Hepatocyte (in vitro differentiated cells): ENCODE measurements around the gene OTX1. TPM values are rescaled to one million over a fixed set of nuclear protein-coding genes. Genes with fewer than 3 reads are reported as not detected.

ENCODE experiments used
- DNase-seq: peaks from one replicate; pipeline ENCODE4 v3.0.0-alpha.2; 2016; ENCODE audit warnings: low spot score
- H2AFZ ChIP-seq: fragments of 200-600 bp; sonication (generic); 2 replicates; pipeline ENCODE4 v1.6.0; 2016; ENCODE audit warnings: antibody characterized with exemption, mild to moderate bottlenecking
- H3K27ac ChIP-seq: fragments of 200-600 bp; sonication (generic); 2 replicates; pipeline ENCODE4 v1.5.1; 2016; ENCODE audit warnings: mild to moderate bottlenecking
- H3K27me3 ChIP-seq: fragments of 200-600 bp; sonication (generic); 2 replicates; pipeline ENCODE4 v1.6.1; 2016
- H3K36me3 ChIP-seq: fragments of 200-600 bp; sonication (generic); replicated peaks from 2 replicates; pipeline ENCODE4 v1.5.1; 2016; ENCODE audit warnings: low read depth; ENCODE audit not compliant: insufficient read depth
- H3K4me1 ChIP-seq: fragments of 200-600 bp; sonication (generic); 2 replicates; pipeline ENCODE4 v1.5.1; 2016; ENCODE audit warnings: mild to moderate bottlenecking, moderate library complexity; ENCODE audit not compliant: insufficient read depth
- H3K4me2 ChIP-seq: fragments of 200-600 bp; sonication (generic); 2 replicates; pipeline ENCODE4 v1.6.0; 2016
- H3K4me3 ChIP-seq: fragments of 200-600 bp; sonication (generic); 2 replicates; pipeline ENCODE4 v1.5.1; 2016; ENCODE audit warnings: mild to moderate bottlenecking
- H3K79me2 ChIP-seq: fragments of 200-600 bp; sonication (generic); 2 replicates; pipeline ENCODE4 v1.6.0; 2017; ENCODE audit warnings: mild to moderate bottlenecking
- H3K9me2 ChIP-seq: fragments of 200-600 bp; sonication (generic); replicated peaks from 2 replicates; pipeline ENCODE4 v1.6.0; 2017; ENCODE audit warnings: mild to moderate bottlenecking; ENCODE audit not compliant: insufficient read depth
- H3K9me3 ChIP-seq: fragments of 200-600 bp; sonication (generic); 2 replicates; pipeline ENCODE4 v1.5.1; 2016; ENCODE audit warnings: low read depth, mild to moderate bottlenecking
- H4K20me1 ChIP-seq: fragments of 200-600 bp; sonication (generic); 2 replicates; pipeline ENCODE4 v1.6.0; 2016; ENCODE audit warnings: mild to moderate bottlenecking; ENCODE audit not compliant: insufficient read depth, poor library complexity, severe bottlenecking
- CTCF ChIP-seq: fragments of 200-600 bp; sonication (generic); IDR thresholded peaks from 2 replicates; pipeline ENCODE4 v1.5.1; 2016; ENCODE audit warnings: antibody characterized with exemption, mild to moderate bottlenecking; ENCODE audit not compliant: poor library complexity
- EZH2 ChIP-seq: fragments of 200-600 bp; sonication (generic); IDR thresholded peaks from 2 replicates; pipeline ENCODE4 v1.6.1; 2016; ENCODE audit warnings: antibody characterized with exemption, mild to moderate bottlenecking, borderline replicate concordance
- EZH2phosphoT487 ChIP-seq: fragments of 200-600 bp; sonication (generic); IDR thresholded peaks from one replicate; pipeline ENCODE4 v1.6.1; 2018; ENCODE audit warnings: antibody characterized with exemption, mild to moderate bottlenecking, low read depth, moderate library complexity; ENCODE audit not compliant: unreplicated experiment, severe bottlenecking
- WGBS: methylation state at CpG from one replicate; pipeline ENCODE4 v1.1.6; 2016; ENCODE audit warnings: low lambda C conversion rate; ENCODE audit errors: missing lambda C conversion rate; 5-methylcytosine and 5-hydroxymethylcytosine counted together
- polyA plus RNA-seq: library from polyadenylated mRNA; unstranded; fragments of >200 nt; fragmentation: Nextera tagmentation; extraction: Ambion mirVana; gene quantifications from 2 replicates; pipeline ENCODE4 v1.2.1, GENCODE V29; 2016
- total RNA-seq: library from RNA; depleted of rRNA; stranded (reverse); fragments of >200 nt; gene quantifications from 2 replicates; pipeline ENCODE4 v1.2.3, GENCODE V29; 2014

The OTX1 gene
- total and polyA plus RNA-seq, 2 experiments from 2014 or later, result 0.07 to 0.52 TPM

- H2AFZ ChIP-seq, result no peak overlapping the region
- H3K27ac ChIP-seq, result no peak overlapping the region
- TF ChIP-seq EZH2 (no peak), EZH2phosphoT487 (no peak), CTCF (no peak)
- no peaks in the 10 kb centered on the region for H4K20me1 ChIP-seq
- H3K9me2 ChIP-seq, result no peaks in the 10 kb centered on the region
- DNase-seq, result no peak
- H3K4me3 ChIP-seq, result no peak overlapping the region
- H3K79me2 ChIP-seq, result no peaks in the 10 kb centered on the region
- H3K4me1 ChIP-seq, result no peaks in the 10 kb centered on the region
- no peaks in the 10 kb centered on the region for H3K27me3 ChIP-seq
- H3K4me2 ChIP-seq, result no peak overlapping the region
- WGBS, result 96% methylated on average over 2 of the region's 2 CpGs
- H3K9me3 ChIP-seq, result no peaks in the 10 kb centered on the region
- no peaks in the 10 kb centered on the region for H3K36me3 ChIP-seq
These were observed 15.5 kb upstream of the OTX1 start for GRCh38 chr2:63035169-63035568.

GRCh38 chr2:63035660-63036059 is 15.0 kb upstream of the OTX1 start:
- Histone ChIP-seq H4K20me1 (no peaks in the 10 kb centered on the region), H2AFZ (no peak overlapping the region), H3K4me3 (no peak overlapping the region), H3K4me2 (no peak overlapping the region), H3K36me3 (no peaks in the 10 kb centered on the region), H3K4me1 (no peaks in the 10 kb centered on the region), H3K9me3 (no peaks in the 10 kb centered on the region), H3K27me3 (no peaks in the 10 kb centered on the region), H3K9me2 (no peaks in the 10 kb centered on the region), H3K27ac (no peak overlapping the region), H3K79me2 (no peaks in the 10 kb centered on the region)
- no peak for TF ChIP-seq EZH2
- TF ChIP-seq CTCF, result no peak
- no peak for TF ChIP-seq EZH2phosphoT487
- 98% methylated on average over 4 of the region's 4 CpGs for WGBS
- no peak for DNase-seq

- H3K4me3 ChIP-seq, result no peak overlapping the region
- TF ChIP-seq EZH2phosphoT487 (no peak), CTCF (no peak), EZH2 (no peak)
- H3K79me2 ChIP-seq, result no peaks in the 10 kb centered on the region
- H3K9me3 ChIP-seq, result no peaks in the 10 kb centered on the region
- H3K27ac ChIP-seq, result no peak overlapping the region
- no peaks in the 10 kb centered on the region for H3K36me3 ChIP-seq
- no peak overlapping the region for H3K4me2 ChIP-seq
- 75% methylated on average over 4 of the region's 4 CpGs for WGBS
- no peak overlapping the region for H2AFZ ChIP-seq
- H3K4me1 ChIP-seq, result no peaks in the 10 kb centered on the region
- no peaks in the 10 kb centered on the region for H3K9me2 ChIP-seq
- H3K27me3 ChIP-seq, result no peaks in the 10 kb centered on the region
- DNase-seq, result no peak
- H4K20me1 ChIP-seq, result no peaks in the 10 kb centered on the region
These were observed 12.6 kb upstream of the OTX1 start for GRCh38 chr2:63038034-63038433.

GRCh38 chr2:63040586-63040985 is 10.0 kb upstream of the OTX1 start:
- TF ChIP-seq EZH2phosphoT487 (no peak), EZH2 (no peak), CTCF (no peak)
- no peaks in the 10 kb centered on the region for H3K4me1 ChIP-seq
- no peaks in the 10 kb centered on the region for H4K20me1 ChIP-seq
- no peaks in the 10 kb centered on the region for H3K9me3 ChIP-seq
- no peak overlapping the region for H2AFZ ChIP-seq
- no peaks in the 10 kb centered on the region for H3K9me2 ChIP-seq
- H3K27ac ChIP-seq, result no peak overlapping the region
- DNase-seq, result no peak
- no peaks in the 10 kb centered on the region for H3K79me2 ChIP-seq
- H3K36me3 ChIP-seq, result no peaks in the 10 kb centered on the region
- H3K27me3 ChIP-seq, result peaks cover 20% of the 10 kb centered on the region
- no peak overlapping the region for H3K4me2 ChIP-seq
- H3K4me3 ChIP-seq, result no peak overlapping the region
- WGBS, result 88% methylated on average over 1 of the region's 1 CpG
